Measurements from ENCODE around the gene MAEA.

The MAEA gene

DNA sequence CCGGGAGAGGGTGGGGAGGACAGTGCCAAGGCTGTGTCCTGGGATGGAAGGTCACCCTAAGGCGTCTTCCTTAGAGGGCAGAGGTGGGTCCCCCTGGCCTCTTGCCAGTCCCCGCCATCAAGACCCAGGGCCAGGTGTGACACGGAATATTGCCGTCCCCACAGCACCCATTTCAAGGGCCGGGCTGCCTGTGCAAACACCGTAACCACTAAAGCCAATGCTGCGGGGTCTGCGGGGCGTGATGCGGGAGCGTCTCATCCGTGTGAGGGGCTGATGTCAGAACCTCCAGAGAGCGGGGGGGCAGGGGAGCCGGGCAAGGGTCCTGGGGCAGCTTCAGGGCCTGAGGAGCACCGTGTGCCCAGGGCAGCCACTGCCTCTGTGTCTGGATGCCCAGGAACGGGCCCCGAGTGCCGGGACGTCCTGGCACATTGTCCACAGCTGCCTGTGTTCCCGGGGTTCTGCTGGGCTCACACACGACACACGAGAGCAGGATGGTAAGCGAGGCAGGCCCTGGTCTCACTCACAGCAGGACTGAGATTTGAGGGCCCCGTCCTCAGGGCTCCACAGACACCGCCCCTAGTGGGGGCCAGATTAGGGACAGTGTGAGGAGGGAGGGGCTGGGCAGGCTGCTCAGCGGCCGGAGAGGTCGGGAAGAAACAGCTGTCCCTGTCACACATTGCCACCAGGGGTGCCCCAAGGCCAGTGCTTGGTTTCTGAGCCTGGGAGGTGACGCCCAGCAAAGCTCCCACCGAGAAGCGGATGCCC lies 87.3 kb downstream of the MAEA start:
- DNase-seq = no peak

DNA sequence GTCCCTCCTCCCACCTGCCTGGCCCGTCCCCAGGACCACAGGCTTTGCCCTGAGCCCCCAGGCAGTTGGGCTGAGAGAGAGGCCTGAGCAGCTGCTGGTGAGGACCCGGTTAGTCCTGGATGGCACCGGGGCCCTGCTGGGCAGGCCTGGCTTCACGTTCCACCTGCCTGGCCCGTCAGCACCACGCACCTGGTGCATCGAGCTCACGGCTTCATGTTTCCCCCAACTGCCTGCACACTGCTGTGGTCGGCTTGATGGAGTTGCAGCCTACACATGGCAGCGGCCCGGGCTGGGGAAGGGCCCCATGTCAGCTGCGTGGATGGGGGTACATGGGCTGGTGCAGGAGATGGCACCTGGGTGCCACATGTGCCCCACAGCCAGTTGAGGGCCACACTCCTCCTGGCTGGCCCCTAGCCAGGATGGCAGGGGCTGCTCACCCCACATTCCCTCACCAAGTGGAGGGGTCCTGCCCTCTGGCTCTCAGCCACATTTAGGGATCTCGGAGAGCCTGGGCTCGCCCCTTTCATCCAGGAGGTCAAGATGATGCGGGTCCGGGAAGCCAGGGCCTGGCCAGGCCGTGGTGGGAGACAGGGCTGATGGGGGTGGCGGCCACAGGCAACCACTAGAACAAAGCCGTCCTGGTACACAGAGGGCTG lies 88.0 kb downstream of the MAEA start:
- no peak for DNase-seq

DNA sequence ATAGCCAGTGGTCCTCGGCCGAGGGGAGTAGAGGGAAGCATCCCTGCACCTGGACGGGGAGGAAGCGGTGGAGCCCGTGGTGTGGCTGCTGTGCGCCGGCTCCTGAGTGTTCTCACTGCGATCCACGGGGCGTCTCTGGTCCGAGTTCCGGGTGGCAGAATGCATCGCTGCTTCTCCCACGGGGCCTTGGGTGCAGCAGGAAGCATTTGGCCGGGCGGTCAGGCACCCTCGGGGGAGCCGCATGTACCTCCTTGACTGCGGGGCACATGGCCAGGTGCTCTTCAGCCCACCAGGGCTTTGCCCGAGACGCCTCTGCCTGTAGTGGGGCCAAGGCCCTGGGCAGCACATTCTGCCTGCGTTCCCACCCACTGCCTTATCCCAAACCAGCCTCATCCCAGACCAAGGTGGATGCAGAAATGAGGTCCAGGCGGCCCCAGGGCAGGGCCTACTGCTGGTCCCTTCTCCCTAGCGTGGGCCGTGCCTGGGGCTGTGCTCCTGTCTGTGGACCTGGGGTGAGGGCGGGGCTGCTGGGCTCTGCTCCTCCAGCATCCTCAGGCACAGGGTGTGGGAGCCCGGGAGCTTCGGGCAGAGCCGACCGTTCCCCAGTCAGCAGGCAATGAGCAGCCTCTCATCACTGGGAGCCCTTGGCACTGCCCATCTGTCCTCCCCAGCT lies 89.0 kb downstream of the MAEA start:
- DNase-seq = no peak

DNA sequence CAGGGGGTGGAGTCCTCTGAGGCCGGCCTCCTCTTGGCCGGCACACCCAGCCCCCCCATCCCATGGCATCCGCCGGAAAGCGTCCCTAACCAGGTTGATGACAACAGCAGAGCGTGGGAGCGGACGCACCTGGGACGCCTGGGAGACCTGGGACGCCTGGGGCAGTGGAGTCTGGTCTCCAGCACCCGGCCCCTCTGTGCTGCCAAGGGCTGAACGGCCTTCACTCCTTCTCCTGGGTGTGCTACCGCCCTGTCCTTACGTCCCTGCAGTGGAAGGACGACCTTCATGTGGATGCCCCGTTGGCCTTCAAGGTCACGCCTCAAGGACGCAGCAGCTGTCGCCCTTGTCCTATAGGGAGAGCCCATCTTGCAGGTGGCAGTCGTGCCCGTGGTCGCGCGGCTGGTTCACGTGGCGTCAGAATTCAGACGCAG lies 89.7 kb downstream of the MAEA start:
- DNase-seq = no peak

DNA sequence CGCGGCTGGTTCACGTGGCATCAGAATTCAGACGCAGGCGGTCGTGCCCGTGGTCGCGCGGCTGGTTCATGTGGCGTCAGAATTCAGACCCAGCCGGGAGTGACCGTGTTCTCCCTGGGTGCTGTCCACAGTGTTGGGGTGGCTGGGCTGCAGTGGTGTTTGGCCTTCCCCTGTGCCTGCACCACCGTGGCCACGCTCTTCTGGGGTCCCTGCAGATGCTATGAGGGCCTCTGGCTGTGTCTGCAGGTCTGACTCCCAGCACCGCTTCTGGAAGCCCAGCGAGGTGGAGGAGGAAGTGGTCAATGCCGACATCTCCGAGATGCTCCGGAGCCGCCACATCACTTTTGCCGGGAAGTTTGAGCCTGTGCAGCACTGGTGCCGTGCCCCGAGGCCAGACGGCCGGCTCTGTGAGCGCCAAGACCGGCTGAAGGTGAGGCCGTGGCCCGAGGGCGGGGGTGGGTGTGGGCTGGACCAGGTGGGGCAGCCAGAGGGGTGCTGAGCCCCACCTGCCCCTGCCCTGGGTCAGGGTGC lies 90.2 kb downstream of the MAEA start:
- DNase-seq = no peak

DNA sequence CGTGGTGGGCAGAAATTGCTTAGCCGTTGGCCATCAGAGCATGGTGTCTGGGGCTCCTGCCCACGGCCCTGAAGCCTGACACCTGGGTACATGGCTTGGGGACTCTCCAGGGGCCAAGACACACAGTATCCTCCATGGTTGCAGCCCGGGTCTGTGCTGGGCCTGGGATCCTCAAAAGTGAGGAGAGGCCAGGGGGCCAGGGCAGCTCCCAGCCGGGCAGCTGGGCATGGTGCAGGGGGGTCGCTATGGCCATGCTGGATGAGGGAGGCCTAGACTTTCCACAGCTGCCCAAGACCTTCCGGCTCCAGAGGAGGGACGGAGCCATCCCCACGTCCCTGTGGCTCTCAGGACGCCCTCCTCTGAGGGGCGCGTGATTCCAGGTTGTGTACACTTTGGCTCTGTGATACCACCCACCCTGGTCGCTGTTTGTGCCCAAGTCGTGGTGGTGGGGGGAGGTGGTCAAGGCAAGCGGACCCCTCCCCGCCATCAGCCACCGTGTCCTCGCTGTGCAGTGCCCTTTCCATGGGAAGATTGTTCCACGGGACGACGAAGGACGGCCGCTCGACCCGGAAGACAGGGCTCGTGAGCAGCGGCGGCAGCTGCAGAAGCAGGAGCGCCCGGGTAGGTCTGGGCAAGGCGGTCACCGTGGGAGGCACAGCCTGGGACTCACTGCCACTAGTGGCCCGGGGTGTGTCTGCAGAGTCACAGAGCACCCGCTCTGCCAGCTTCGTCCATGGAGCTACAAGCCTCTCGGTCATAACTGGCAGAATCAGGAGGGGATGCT lies 90.9 kb downstream of the MAEA start:
- DNase-seq = no peak

DNA sequence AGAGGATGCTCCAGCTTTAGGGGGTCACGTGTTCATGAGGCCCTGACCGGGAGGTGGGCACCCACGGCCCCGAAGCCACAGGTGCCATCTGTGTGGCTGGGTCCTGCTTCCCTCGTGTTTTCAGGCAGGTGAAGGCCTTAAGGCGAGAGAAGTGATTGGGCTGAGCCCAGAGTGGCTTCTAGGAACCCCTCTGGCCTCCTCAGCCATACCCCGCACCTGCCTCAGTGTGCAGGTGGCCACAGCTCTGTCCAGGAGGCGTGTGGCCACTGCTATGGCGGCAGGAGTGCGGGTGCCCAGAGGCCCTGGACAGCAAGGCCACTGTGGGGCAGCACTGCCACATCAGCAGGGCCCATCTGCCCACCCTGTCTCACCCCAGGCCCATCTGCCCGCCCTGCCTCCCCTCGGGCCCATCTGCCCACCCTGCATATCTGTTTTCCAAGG lies 91.5 kb downstream of the MAEA start:
- no peak for DNase-seq

DNA sequence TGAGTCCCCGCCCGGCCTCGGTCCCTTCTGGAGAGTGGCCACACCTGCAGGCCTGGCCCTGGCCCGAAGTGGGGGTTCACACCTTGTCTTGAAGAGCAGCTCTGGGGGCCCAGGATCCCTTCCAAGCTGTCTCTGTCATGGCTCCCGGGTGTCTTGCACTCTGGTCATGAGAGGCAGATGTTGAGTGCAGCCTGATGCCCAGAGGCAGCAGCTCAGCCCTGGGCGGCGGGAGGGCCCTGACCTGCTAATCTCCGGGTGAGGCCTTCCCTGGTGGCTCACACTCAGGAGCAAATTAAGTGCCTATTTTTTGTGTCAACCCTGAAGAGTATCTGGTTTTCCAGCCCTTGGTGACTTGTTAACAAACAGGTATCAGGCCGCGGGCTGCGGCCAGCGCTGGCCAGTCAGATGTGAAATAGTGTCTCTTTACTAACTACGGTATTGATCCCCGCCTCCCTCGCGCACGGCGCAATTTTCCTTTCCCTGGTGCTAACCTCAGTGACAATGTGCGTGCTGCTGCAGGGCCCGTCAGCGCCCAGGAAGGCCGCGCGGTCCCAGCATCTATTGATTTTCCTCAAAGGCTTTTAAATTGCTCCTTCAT lies 92.4 kb downstream of the MAEA start:
- no peak for DNase-seq

DNA sequence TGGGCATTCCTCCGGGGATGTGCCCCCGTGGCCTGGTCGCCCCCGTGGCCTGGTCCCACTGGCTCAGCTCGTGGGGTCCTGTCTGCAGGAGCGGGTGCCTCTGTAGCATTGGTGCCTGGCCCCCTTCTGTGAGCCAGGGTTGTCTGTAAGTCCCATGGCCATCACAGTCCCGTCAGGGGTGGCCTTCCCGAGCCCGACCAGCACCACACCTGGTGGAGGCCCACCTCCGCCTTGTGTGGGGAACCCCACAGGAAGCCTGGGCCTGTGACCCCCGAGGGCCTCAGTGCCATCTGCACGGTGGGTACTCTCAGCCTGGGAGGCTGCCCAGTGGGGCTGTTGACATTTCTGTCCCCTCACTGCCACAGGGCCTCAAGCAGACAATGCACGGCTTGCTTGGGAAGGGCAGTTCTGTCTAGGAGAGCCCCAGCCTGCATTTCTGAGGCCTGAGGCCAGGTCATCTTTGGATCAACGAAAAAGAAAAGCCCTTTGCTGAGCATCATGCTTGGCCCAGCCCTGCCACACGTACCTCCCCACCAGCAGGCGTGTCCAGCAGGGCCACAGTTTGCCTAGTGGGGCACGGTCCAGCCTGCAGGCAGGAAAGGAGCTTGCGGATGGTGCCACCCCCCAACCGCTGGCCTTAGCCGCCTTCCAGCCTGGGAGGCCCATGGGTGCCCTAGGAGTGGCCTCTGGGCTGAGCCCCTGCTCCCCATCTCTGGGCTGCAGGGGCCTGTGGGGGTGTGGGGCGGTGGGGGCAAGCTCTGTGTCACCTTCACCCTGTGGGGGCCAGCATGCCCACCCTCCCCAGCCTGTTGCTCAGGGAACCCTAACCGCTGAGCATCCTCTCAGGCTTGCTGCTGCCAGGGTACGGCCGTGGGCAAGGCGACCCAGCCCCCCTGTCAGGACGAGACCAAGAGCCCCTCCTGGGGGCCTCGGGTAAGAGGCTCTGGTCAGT lies 93.4 kb downstream of the MAEA start:
- no peak for DNase-seq

DNA sequence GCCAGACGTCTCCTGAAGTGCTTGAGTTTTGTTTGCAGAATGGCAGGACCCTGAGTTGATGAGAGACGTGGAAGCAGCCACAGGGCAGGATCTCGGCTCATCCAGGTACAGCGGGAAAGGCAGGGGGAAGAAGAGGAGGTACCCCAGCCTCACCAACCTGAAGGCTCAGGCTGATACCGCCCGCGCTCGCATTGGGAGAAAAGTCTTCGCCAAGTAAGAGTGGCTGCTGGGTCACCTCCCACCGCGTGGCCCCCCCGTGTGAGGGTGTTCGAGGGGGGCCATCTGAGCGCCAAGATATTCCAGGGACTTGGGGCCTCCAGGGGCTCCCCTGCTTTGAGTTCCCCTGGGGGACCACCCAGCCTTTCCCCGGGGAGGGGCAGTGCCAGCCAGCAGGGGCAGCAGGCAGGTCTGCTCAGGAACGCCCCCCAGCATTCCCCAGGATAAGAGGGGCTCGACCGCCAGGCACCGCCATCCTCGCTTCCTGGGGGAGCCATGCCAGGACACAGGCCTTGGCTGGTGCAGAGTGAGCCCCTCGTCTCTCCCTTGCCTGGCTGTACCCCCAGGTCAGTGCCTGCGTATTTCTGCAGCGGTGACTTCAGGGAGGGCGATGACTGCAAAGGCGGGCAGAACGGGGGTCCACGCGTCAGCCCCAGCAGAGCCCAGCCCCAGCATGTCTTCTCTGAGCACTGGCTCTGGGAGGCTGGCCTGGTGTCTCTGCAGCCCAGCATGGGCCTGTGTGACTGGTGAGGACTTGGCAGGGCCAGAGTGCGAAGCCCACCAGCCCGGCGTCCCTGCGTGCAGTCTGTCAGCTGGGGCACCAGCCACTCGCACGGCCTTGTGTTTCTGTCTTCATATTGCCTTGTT lies 94.3 kb downstream of the MAEA start:
- no peak for DNase-seq

DNA sequence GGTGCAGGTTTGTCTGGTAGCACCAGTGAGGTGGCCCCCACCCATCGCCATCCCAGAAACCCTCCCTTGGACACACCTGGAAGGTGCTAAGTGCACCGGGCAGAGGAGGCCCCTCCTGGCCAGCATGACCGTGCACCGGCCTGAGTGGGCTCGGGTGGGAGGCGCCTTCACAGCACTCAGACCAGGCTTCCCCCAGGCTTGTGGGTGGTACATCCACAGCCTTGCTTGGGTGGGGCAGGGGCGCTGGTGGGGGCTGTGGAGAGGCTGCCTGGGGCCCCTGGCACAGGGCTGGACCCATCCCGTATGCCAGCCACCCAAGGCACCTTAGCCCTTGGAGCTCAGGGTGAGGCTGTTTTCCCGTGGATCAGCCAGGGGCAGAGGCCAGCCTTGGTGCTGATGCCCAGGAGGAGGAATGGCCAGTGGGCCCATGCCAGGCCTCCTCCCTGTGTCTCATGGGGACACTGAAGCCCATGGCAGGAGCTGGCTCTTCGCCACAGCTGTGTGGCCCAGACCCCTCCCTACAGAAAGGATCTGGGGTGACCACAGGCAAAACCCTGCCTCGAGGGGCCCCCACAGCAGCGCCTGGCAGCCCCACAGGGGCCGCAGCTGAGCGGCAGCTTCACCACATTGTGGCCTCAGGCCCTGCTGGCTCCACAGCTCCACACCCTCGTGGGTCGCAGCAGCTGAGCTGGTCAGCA lies 95.1 kb downstream of the MAEA start:
- no peak for DNase-seq

DNA sequence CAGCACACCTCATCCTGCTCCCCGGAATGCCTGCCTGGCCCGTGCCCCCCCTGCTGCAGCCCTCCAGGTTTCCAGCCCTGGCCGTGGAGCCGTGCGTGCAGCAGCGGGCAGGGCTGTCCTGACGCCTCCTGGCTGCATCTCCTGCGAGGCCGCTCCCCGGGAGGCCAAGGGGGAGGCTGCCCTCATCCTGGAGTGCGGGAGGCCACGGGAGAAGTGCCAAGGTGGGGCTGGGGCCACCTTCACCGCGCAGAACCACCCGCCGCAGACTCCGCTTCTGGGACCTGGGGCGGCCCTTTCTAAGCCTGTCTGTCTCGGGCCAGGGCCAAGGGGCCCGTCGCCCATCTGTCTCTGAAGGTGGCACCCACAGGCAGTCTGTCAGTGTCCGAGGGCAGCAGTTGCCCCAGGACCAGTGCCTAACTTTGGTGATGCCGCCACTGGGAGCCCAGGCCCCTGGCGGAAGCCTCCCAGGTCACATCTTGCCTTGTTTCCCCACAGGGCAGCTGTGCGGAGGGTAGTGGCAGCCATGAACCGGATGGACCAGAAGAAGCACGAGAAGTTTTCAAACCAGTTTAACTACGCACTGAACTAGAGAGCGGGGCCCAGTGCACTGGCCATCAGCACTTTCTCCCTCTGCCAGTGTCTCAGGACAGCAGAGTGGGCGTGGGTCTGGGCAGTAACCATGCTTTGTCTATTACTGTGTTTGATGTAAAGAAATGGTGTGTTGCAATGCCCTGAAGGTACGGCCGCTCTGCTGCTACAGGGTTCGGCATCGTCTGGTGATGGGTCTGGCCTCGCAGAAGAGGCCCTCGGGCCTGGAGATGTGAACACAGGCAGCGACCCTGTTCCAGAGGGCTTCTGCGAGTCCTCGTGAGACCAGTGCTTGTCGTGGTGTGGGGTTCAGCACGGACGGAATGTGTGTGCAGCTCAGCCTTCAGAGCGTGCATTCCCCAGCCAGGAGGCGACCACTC lies 96.0 kb downstream of the MAEA start:
- no peak for DNase-seq
